Measurements from ENCODE around the gene ZBTB20.

The ZBTB20 gene

GRCh38 chr3:114565216-114565615 is 581.9 kb downstream of the ZBTB20 start:
- DNase-seq (ENCODE audit: low read depth in 1 of 2, low spot score in 1 of 2), result no peak
- no peak overlapping the region for H3K4me3 ChIP-seq (replicated peaks; ENCODE audit: insufficient read depth, low read length)
- TF ChIP-seq GABPA (IDR thresholded peaks at IDR 0.05; ENCODE audit: low read depth), result no peak
- TF ChIP-seq POLR2AphosphoS5 (IDR thresholded peaks at IDR 0.05; ENCODE audit: low read depth), result no peak
- TF ChIP-seq REST (IDR thresholded peaks at IDR 0.05; ENCODE audit: insufficient replicate concordance, low read depth), result no peak
- no peak for TF ChIP-seq SPI1 (IDR thresholded peaks at IDR 0.05; ENCODE audit: borderline replicate concordance, low read depth)
- no peak for TF ChIP-seq CTCF (IDR thresholded peaks at IDR 0.05; ENCODE audit: insufficient read depth, low read length)
- no peak overlapping the region for H3K27ac ChIP-seq (replicated peaks)
- no peaks in the 10 kb centered on the region for H3K27me3 ChIP-seq (ENCODE audit: insufficient read depth, poor library complexity, severe bottlenecking)

- Histone ChIP-seq H3K27me3 (ENCODE audit: insufficient read depth, poor library complexity, severe bottlenecking) (no peaks in the 10 kb centered on the region), H3K4me3 (replicated peaks; ENCODE audit: insufficient read depth, low read length) (no peak overlapping the region), H3K27ac (replicated peaks) (no peak overlapping the region)
- DNase-seq (ENCODE audit: low read depth in 1 of 2, low spot score in 1 of 2), result no peak
- TF ChIP-seq POLR2AphosphoS5 (IDR thresholded peaks at IDR 0.05; ENCODE audit: low read depth) (no peak), GABPA (IDR thresholded peaks at IDR 0.05; ENCODE audit: low read depth) (no peak)
These were observed 583.4 kb downstream of the ZBTB20 start for GRCh38 chr3:114563720-114564119.

GRCh38 chr3:114562557-114562956 is 584.5 kb downstream of the ZBTB20 start:
- Histone ChIP-seq H3K4me3 (replicated peaks; ENCODE audit: insufficient read depth, low read length) (no peak overlapping the region), H3K27ac (replicated peaks) (no peak overlapping the region), H3K27me3 (ENCODE audit: insufficient read depth, poor library complexity, severe bottlenecking) (no peaks in the 10 kb centered on the region)
- no peak for DNase-seq (ENCODE audit: low read depth in 1 of 2, low spot score in 1 of 2)
- TF ChIP-seq POLR2AphosphoS5 (IDR thresholded peaks at IDR 0.05; ENCODE audit: low read depth) (no peak), REST (IDR thresholded peaks at IDR 0.05; ENCODE audit: insufficient replicate concordance, low read depth) (no peak), GABPA (IDR thresholded peaks at IDR 0.05; ENCODE audit: low read depth) (no peak), CTCF (IDR thresholded peaks at IDR 0.05; ENCODE audit: insufficient read depth, low read length) (no peak), SPI1 (IDR thresholded peaks at IDR 0.05; ENCODE audit: borderline replicate concordance, low read depth) (no peak)

GRCh38 chr3:114558271-114558670 is 588.8 kb downstream of the ZBTB20 start:
- no peak overlapping the region for H3K4me3 ChIP-seq (replicated peaks; ENCODE audit: insufficient read depth, low read length)
- no peaks in the 10 kb centered on the region for H3K27me3 ChIP-seq (ENCODE audit: insufficient read depth, poor library complexity, severe bottlenecking)
- H3K27ac ChIP-seq (replicated peaks), result no peak overlapping the region
- DNase-seq (ENCODE audit: low read depth in 1 of 2, low spot score in 1 of 2), result no peak
- no peak for TF ChIP-seq GABPA (IDR thresholded peaks at IDR 0.05; ENCODE audit: low read depth)
- TF ChIP-seq POLR2AphosphoS5 (IDR thresholded peaks at IDR 0.05; ENCODE audit: low read depth), result no peak

GRCh38 chr3:114557791-114558190 is 589.3 kb downstream of the ZBTB20 start:
- no peaks in the 10 kb centered on the region for H3K27me3 ChIP-seq (ENCODE audit: insufficient read depth, poor library complexity, severe bottlenecking)
- no peak overlapping the region for H3K27ac ChIP-seq (replicated peaks)
- H3K4me3 ChIP-seq (replicated peaks; ENCODE audit: insufficient read depth, low read length), result no peak overlapping the region
- TF ChIP-seq POLR2AphosphoS5 (IDR thresholded peaks at IDR 0.05; ENCODE audit: low read depth), result no peak
- no peak for TF ChIP-seq SPI1 (IDR thresholded peaks at IDR 0.05; ENCODE audit: borderline replicate concordance, low read depth)
- TF ChIP-seq REST (IDR thresholded peaks at IDR 0.05; ENCODE audit: insufficient replicate concordance, low read depth), result no peak
- no peak for TF ChIP-seq GABPA (IDR thresholded peaks at IDR 0.05; ENCODE audit: low read depth)
- TF ChIP-seq CTCF (IDR thresholded peaks at IDR 0.05; ENCODE audit: insufficient read depth, low read length), result no peak
- DNase-seq (ENCODE audit: low read depth in 1 of 2, low spot score in 1 of 2), result no peak
